OCI-LY7 (cell line): ENCODE data around the gene RBKS.

Source experiments
- EZH2phosphoT487 ChIP-seq: fragments of 200-600 bp; sonication (generic); IDR thresholded peaks from 2 replicates; pipeline ENCODE4 v1.6.1; 2018; ENCODE audit warnings: low read depth, borderline replicate concordance, mild to moderate bottlenecking, mixed run types, antibody characterized with exemption, low read length, moderate library complexity, mixed read lengths
- TF ChIP-seq, protein P1 (sequence below): fragments of 200-600 bp; sonication (generic); conservative IDR thresholded peaks from 2 replicates; pipeline ENCODE4 v1.5.1; 2014; ENCODE audit warnings: mild to moderate bottlenecking, antibody characterized with exemption, low read length, moderate library complexity, mixed read lengths

DNA sequence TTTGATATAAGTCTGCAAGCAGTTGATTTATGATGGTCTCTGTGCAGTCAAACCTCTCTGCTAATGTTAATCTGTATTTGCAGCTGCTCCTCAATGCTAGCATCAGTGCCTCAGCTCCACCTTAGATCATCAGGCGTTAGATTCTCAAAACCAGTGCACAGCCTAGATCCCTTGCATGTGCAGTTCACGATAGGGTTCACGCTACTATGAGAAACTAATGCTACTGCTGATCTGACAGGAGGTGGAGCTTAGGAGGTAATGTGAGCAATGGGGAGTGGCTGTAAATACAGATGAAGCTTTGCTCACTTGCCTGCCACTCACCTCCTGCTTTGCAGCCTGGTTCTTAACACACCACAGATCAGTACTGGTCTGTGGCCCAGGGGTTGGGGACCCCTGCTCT is 18.4 kb downstream of the RBKS start:
- TF ChIP-seq, protein P1, sequence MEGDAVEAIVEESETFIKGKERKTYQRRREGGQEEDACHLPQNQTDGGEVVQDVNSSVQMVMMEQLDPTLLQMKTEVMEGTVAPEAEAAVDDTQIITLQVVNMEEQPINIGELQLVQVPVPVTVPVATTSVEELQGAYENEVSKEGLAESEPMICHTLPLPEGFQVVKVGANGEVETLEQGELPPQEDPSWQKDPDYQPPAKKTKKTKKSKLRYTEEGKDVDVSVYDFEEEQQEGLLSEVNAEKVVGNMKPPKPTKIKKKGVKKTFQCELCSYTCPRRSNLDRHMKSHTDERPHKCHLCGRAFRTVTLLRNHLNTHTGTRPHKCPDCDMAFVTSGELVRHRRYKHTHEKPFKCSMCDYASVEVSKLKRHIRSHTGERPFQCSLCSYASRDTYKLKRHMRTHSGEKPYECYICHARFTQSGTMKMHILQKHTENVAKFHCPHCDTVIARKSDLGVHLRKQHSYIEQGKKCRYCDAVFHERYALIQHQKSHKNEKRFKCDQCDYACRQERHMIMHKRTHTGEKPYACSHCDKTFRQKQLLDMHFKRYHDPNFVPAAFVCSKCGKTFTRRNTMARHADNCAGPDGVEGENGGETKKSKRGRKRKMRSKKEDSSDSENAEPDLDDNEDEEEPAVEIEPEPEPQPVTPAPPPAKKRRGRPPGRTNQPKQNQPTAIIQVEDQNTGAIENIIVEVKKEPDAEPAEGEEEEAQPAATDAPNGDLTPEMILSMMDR, result no peak
- no peak for TF ChIP-seq EZH2phosphoT487
